ENCODE results near the gene SMIM32.

DNA sequence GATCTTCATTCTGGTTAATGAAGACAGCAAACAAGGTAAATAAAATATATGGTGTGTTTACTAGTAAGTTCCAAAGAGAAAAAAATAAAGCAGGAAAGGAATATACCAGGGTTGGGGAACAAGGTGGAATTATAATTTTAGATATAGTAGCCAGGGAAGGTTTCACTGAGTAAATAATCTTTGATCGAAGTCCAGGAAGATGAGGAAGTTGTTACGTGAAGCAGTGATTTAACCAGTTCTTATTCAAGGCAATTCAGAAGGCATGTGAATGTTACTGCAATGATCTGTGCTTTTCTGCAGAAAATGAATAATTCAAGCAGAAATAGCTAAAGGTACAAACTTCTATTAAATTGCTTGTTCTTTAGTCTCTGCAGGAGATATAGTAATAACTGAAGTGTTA lies 6.2 kb downstream of the SMIM32 start:
- no peak for TF ChIP-seq CTCF (IDR thresholded peaks at IDR 0.05)
- no peak for TF ChIP-seq POLR2AphosphoS5 (IDR thresholded peaks at IDR 0.05)
- no peak for TF ChIP-seq POLR2A (IDR thresholded peaks at IDR 0.05)
